ENCODE results near the gene INF2.

The INF2 gene

GRCh38 chr14:104702673-104703072 is 13.3 kb downstream of the INF2 start:
- DNase-seq (ENCODE audit: low read depth in 3 of 3) = no peak

DNA sequence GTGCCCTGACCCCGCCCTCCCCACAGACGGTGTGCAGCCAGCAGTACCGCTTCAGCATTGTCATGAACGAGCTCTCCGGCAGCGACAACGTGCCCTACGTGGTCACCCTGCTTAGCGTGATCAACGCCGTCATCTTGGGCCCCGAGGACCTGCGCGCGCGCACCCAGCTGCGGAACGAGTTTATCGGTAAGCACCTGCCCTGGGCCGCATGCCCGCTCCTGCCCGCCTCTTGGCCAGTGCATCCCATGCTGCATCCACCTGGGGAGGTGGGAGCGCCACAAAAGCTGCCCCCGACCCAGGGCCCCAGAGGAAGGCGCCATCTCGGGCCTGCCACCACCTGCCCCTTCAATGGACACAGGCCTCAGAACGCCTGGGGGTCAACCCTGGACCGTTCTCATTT is 13.9 kb downstream of the INF2 start:
- no peak for DNase-seq (ENCODE audit: low read depth in 3 of 3)

DNA sequence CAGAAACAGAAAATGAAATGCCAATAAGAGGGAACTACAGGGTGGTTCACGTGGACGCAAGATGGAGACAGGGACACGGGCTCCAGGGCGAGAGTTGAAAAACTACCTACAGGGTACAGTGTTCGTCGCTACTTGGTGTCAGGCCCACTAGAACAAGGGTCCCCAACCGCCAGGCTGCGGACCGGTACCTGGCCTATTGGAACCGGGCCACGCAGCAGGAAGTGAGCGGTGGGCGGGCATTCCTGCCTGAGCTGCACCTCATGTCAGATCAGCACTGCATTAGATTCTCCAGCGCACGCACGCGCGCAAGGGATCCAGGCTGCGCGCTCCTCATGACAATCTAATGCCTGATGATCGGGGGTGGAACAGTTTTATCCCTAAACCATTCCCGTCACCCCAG is 14.8 kb downstream of the INF2 start:
- no peak for DNase-seq (ENCODE audit: low read depth in 3 of 3)

- no peak for DNase-seq (ENCODE audit: low read depth in 3 of 3)
Observed at GRCh38 chr14:104705340-104706047, 16.1 kb downstream of the INF2 start.

- no peak for DNase-seq (ENCODE audit: low read depth in 3 of 3)
Observed at GRCh38 chr14:104706733-104707607, 17.6 kb downstream of the INF2 start.

GRCh38 chr14:104707608-104708595 is 18.5 kb downstream of the INF2 start:
- DNase-seq (ENCODE audit: low read depth in 3 of 3) = no peak

GRCh38 chr14:104708606-104709268 is 19.3 kb downstream of the INF2 start:
- peak; percentile 25 to 58 (median 56) for DNase-seq (ENCODE audit: low read depth in 3 of 3)

DNA sequence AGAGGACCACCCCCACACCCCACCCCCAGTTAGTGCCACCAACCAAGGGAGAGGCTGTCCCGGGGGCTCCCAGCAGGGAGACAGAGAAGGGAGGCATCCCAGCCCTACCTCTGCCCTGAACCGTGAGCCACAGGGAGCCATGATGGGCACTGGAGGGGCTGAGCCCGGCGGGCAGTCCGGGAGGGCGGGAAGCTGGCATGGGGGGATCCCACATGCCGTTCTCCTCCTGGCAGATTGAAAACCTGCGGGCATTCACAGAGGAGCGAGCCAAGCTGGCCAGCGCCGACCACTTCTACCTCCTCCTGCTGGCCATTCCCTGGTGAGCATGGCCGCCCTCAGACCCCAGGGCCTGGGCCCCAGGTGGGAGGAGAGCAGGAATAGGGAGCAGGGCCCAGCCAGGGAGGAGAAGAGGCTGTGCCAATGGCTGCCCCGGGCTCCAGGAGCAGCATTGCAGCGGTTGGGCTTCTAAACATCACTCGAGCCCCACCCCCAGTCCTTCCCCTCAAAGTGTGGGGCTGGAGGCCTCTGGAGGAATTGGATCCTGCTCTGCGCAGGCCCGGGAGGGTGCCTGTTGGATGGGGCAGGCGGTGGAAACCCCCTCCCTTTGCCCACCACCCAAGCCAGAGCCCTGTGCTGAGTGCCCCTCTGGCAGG is 20.1 kb downstream of the INF2 start:
- DNase-seq (ENCODE audit: low read depth in 3 of 3) = no peak

GRCh38 chr14:104710071-104710735 is 20.8 kb downstream of the INF2 start:
- no peak for DNase-seq (ENCODE audit: low read depth in 3 of 3)

DNA sequence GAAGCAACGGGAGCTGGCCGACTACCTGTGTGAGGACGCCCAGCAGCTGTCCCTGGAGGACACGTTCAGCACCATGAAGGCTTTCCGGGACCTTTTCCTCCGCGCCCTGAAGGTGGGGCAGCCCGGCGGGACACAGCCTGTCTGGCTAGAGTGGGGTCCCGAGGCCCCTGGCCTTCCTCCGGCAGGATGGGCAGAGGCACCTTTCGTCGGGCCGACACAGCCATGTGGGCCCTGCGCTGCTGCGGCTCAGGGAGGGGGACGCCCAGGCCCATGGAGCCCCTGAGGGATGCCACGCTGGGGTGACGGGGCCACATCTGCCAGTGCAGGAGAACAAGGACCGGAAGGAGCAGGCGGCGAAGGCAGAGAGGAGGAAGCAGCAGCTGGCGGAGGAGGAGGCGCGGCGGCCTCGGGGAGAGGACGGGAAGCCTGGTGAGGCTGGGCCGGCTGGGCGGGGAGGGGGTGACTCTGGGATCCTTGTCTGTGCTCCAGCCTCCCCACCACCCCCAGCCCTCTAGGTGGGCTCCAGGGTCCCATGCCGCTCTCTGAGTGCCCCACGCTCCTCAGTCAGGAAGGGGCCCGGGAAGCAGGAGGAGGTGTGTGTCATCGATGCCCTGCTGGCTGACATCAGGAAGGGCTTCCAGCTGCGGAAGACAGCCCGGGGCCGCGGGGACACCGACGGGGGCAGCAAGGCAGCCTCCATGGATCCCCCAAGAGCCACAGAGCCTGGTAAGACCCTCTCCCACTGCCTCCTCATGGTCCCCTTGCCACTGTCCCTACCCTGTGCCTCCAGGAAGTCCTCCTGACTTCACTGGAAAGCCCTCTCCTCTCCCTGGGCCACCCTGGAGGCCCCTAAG is 23.7 kb downstream of the INF2 start:
- no peak for DNase-seq (ENCODE audit: low read depth in 3 of 3)

DNA sequence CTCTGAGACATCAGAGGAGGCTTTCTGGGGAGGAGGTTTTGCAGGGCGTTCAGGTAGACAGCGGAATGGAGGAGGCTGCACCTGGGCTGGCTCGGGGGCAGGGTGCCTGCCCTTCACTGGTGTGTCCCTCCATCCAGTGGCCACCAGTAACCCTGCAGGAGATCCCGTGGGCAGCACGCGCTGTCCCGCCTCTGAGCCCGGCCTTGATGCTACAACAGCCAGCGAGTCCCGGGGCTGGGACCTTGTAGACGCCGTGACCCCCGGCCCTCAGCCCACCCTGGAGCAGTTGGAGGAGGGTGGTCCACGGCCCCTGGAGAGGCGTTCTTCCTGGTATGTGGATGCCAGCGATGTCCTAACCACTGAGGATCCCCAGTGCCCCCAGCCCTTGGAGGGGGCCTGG is 24.6 kb downstream of the INF2 start:
- no peak for DNase-seq (ENCODE audit: low read depth in 3 of 3)

- DNase-seq (ENCODE audit: low read depth in 3 of 3) = no peak
Observed at GRCh38 chr14:104714681-104715080, 25.3 kb downstream of the INF2 start.

- no peak for DNase-seq (ENCODE audit: low read depth in 3 of 3)
Observed at GRCh38 chr14:104715416-104715815, 26.0 kb downstream of the INF2 start.

- DNase-seq (ENCODE audit: low read depth in 3 of 3) = no peak
Observed at GRCh38 chr14:104715871-104716270, 26.5 kb downstream of the INF2 start.

DNA sequence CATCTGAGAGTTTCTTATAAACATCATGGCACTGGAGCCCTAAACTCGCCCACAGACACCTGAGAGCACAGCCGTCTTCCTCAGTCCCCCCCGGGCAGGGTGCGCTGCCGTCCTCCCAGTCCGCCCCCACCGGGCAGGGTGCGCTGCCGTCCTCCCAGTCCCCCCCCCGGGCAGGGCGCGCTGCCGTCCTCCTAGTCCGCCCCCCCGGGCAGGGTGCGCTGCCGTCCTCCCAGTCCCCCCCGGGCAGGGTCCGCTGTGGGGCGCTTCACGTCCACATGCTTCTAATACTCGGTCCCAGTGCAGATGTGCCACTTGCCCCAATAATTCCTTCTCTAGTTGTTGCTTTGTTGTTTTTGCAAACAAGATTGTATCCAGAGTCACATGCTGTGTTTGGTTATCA is 27.7 kb downstream of the INF2 start:
- no peak for DNase-seq (ENCODE audit: low read depth in 3 of 3)

- DNase-seq (ENCODE audit: low read depth in 3 of 3) = no peak
Observed at GRCh38 chr14:104717646-104718045, 28.2 kb downstream of the INF2 start.

DNA sequence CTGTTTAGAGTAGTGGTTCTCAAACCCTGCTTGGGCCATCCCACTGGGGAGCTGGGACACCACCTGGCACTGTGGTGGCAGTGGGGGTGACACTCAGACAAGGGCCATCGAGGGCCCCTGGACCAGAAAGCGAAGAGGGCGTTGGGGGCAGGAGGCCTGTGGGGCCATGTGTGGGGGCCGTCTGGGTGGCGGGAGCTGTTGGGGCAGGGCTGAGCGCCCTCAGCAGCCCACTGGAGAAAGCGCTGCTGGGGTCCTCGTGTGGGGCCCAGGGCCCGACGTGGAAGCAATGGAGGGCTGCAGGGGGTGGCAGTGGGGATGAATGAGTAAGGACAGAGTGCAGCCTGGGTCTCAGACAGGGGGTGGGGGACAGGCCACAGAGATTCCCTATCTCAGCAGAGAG is 28.7 kb downstream of the INF2 start:
- no peak for DNase-seq (ENCODE audit: low read depth in 3 of 3)

DNA sequence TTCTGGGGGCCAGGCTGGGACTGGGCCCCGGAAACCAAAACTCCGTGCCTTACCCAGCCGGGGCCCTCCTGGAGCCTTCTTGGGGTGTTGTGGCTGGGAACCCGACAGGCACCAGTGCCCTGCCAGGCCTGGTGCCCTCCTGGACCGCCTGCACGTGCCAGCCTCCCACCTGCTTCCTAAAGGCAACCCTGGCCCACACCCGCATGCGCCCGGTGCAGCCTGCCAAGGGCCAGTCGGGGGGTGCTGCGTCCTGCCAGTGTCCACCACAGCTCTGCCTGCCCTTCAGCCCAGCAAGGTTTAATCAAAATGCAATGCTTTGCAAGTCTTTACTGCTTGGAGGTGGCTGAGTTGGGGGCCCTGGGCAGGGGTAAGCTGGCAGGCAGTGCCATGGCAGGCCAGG is 29.5 kb downstream of the INF2 start:
- DNase-seq (ENCODE audit: low read depth in 3 of 3) = no peak

DNA sequence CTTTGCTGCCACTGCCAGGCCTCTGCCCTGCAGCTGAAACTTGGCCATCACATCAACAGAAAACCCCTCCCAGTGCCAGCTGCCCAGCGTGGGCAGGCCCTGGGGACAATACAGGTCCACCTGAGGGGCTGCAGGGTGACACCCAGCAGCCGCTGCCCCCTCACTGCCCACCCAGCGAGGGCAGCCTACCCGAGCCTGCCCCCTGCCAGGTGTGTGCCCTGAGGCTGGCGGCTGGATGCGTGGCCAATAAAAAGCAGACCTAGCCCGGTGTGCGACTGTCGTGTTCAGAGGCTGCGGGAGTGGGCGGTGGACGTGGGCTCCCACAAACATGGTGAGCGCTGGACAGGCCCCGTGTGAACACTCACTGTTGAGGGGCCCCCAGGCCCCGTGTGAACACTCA is 29.9 kb downstream of the INF2 start:
- no peak for DNase-seq (ENCODE audit: low read depth in 3 of 3)
